HCT116 (cell line): ENCODE data around the gene PEX5. TPM values are rescaled to one million over a fixed set of nuclear protein-coding genes. Genes with fewer than 3 reads are reported as not detected.

Experiments used
- ATAC-seq: fragments of 200-7000 bp; cut with Tn5 transposase; 2 replicates; pipeline ENCODE4 v1.9.1; 2020; ENCODE audit warnings: mild to moderate bottlenecking, moderate library complexity
- BruUV-seq: library from RNA; stranded (reverse); fragments of 400-500 nt; replicated peaks from 2 replicates; lab custom pipeline; 2021; lab: Mats Ljungman, UMichigan
- CTCF ChIA-PET: fragments of 300-600 bp; sonication (Branson Sonifier 250); formaldehyde crosslinking; loops from one replicate; lab custom pipeline; 2021; ENCODE audit warnings: antibody characterized with exemption; lab: Charles Lee
- POLR2A ChIA-PET: fragments of 300-600, 350-600 bp; sonication (Branson Sonifier 250); formaldehyde crosslinking; loops from one replicate; lab custom pipeline; 2021; ENCODE audit warnings: antibody characterized with exemption; lab: Charles Lee
- RAD21 ChIA-PET, 2 experiments: fragments of 300-600 bp; sonication (Branson Sonifier 250); formaldehyde crosslinking; loops; one replicate each; lab custom pipeline; 2023; ENCODE audit warnings: low total read pairs in 2 of 2; ENCODE audit not compliant: uncharacterized antibody in 2 of 2, unreplicated experiment in 2 of 2, low non-redundant PET in 1 of 2; lab: Charles Lee
- DNase-seq: peaks from one replicate; pipeline ENCODE4 v3.0.0-alpha.2; 2010; ENCODE audit warnings: low read depth, low spot score
- H2AFZ ChIP-seq: fragments of 200-600 bp; shearing (Covaris generic), sonication (generic); 2 replicates; pipeline ENCODE4 v1.6.1; 2017; ENCODE audit warnings: low read depth, mixed run types, mixed read lengths, antibody characterized with exemption, low read length; ENCODE audit not compliant: poor library complexity, severe bottlenecking
- H3K27ac ChIP-seq: 2 replicates; pipeline ENCODE4 v1.5.1; 2012; ENCODE audit warnings: low read depth, low read length
- H3K27me3 ChIP-seq: fragments of 200-600 bp; sonication (generic); 2 replicates; pipeline ENCODE4 v1.6.1; 2016; ENCODE audit warnings: mixed run types, low read length, mixed read lengths; ENCODE audit not compliant: insufficient read depth
- H3K36me3 ChIP-seq, 2 experiments: fragments of 200-500 bp in 1 of 2; fragments of 200-600 bp in 1 of 2; sonication (Bioruptor generic) in 1 of 2; sonication (generic) in 1 of 2; 2 replicates each; pipeline versions ENCODE4 v1.5.1 to v1.6.1; 2014 to 2016; ENCODE audit warnings: low read length in 2 of 2, inconsistent platforms in 1 of 2, mixed read lengths in 1 of 2, mixed run types in 1 of 2; ENCODE audit not compliant: insufficient read depth in 2 of 2, control insufficient read depth in 1 of 2
- H3K4me1 ChIP-seq, 2 experiments: fragments of 200-600 bp in 1 of 2; sonication (generic) in 1 of 2; 2 replicates each; pipeline versions ENCODE4 v1.5.1 to v1.6.1; 2012 to 2017; ENCODE audit warnings: low read length in 2 of 2, inconsistent platforms in 1 of 2, mild to moderate bottlenecking in 1 of 2, mixed read lengths in 1 of 2, mixed run types in 1 of 2, moderate library complexity in 1 of 2; ENCODE audit not compliant: insufficient read depth in 2 of 2, control insufficient read depth in 1 of 2
- H3K4me2 ChIP-seq: fragments of 200-600 bp; sonication (generic); 2 replicates; pipeline ENCODE4 v1.6.1; 2017; ENCODE audit warnings: mixed run types, low read length, mixed read lengths
- H3K4me3 ChIP-seq, 2 experiments: fragments of 200-600 bp in 1 of 2; sonication (generic) in 1 of 2; replicated peaks in 1 of 2; 2 replicates each; pipeline ENCODE4 v1.5.1; 2011 to 2016; ENCODE audit warnings: low read length in 2 of 2, control low read depth in 1 of 2, low read depth in 1 of 2, mild to moderate bottlenecking in 1 of 2, mixed read lengths in 1 of 2, mixed run types in 1 of 2
- H3K79me2 ChIP-seq: fragments of 200-600 bp; sonication (generic); 2 replicates; pipeline ENCODE4 v1.6.1; 2017; ENCODE audit warnings: mild to moderate bottlenecking, mixed run types, low read length, moderate library complexity, mixed read lengths; ENCODE audit not compliant: insufficient read depth
- H3K9ac ChIP-seq: fragments of 200-600 bp; sonication (generic); 2 replicates; pipeline ENCODE4 v1.6.1; 2016; ENCODE audit warnings: low read length, mixed read lengths
- H3K9me2 ChIP-seq: fragments of 200-600 bp; sonication (generic), shearing (Covaris generic); 2 replicates; pipeline ENCODE4 v1.6.1; 2017; ENCODE audit warnings: mixed run types, mild to moderate bottlenecking, moderate library complexity; ENCODE audit not compliant: insufficient read depth
- H3K9me3 ChIP-seq, 2 experiments: fragments of 200-500 bp in 1 of 2; fragments of 200-600 bp in 1 of 2; sonication (Bioruptor generic) in 1 of 2; sonication (generic) in 1 of 2; 2 replicates each; pipeline ENCODE4 v1.6.1; 2014 to 2017; ENCODE audit warnings: low read length in 2 of 2, mixed read lengths in 2 of 2, inconsistent platforms in 1 of 2, low read depth in 1 of 2, mild to moderate bottlenecking in 1 of 2, mixed run types in 1 of 2, moderate library complexity in 1 of 2; ENCODE audit not compliant: control insufficient read depth in 1 of 2, insufficient read depth in 1 of 2
- H4K20me1 ChIP-seq: fragments of 200-600 bp; sonication (generic), shearing (Covaris generic); 2 replicates; pipeline ENCODE4 v1.6.1; 2017; ENCODE audit warnings: mixed run types, mild to moderate bottlenecking, moderate library complexity; ENCODE audit not compliant: insufficient read depth
- CBX3 ChIP-seq: IDR thresholded peaks from 2 replicates; pipeline ENCODE4 v1.6.1; 2012; ENCODE audit warnings: low read depth
- EGR1 ChIP-seq: IDR thresholded peaks from 2 replicates; pipeline ENCODE4 v1.6.1; 2012; ENCODE audit warnings: low read depth
- ELF1 ChIP-seq: IDR thresholded peaks from 2 replicates; pipeline ENCODE4 v1.6.1; 2012; ENCODE audit warnings: low read depth, borderline replicate concordance
- EZH2 ChIP-seq: fragments of 200-600 bp; sonication (generic); IDR thresholded peaks from 2 replicates; pipeline ENCODE4 v1.6.1; 2017; ENCODE audit warnings: antibody characterized with exemption, mixed run types
- EZH2phosphoT487 ChIP-seq: fragments of 200-600 bp; IDR thresholded peaks from 2 replicates; pipeline ENCODE4 v1.6.1; 2018; ENCODE audit warnings: antibody characterized with exemption, borderline replicate concordance
- FOSL1 ChIP-seq: IDR thresholded peaks from 2 replicates; pipeline ENCODE4 v1.6.1; 2012; ENCODE audit warnings: low read depth
- JUND ChIP-seq: IDR thresholded peaks from 2 replicates; pipeline ENCODE4 v1.6.1; 2012
- RAD21 ChIP-seq: IDR thresholded peaks from 2 replicates; pipeline ENCODE4 v1.6.1; 2012; ENCODE audit warnings: low read depth, mild to moderate bottlenecking
- SIN3A ChIP-seq: IDR thresholded peaks from 2 replicates; pipeline ENCODE4 v1.6.1; 2012; ENCODE audit warnings: low read depth
- TCF7L2 ChIP-seq: IDR thresholded peaks from 2 replicates; pipeline ENCODE4 v1.7.0; 2011; ENCODE audit warnings: borderline replicate concordance, inconsistent platforms; ENCODE audit not compliant: insufficient read depth, insufficient read length; ENCODE audit errors: extremely low read depth
- YY1 ChIP-seq: IDR thresholded peaks from 2 replicates; pipeline ENCODE4 v1.6.1; 2011; ENCODE audit warnings: low read length, low read depth, moderate library complexity, mild to moderate bottlenecking; ENCODE audit not compliant: insufficient replicate concordance; ENCODE audit errors: extremely low read depth
- ZFX ChIP-seq: fragments of 450-650 bp; IDR thresholded peaks from 2 replicates; pipeline ENCODE4 v1.6.1; 2017
- ZNF274 ChIP-seq: fragments of 200-500 bp; sonication (Bioruptor generic); IDR thresholded peaks from 2 replicates; pipeline ENCODE4 v1.6.1; 2014; ENCODE audit warnings: mild to moderate bottlenecking, low read depth, low read length, inconsistent platforms
- intact Hi-C: fragments of 100-400 bp; cut with micrococcal nuclease; formaldehyde crosslinking; loops from 2 replicates; pipeline ENCODE4 v1.10.0; 2022
- total RNA-seq: library from RNA; stranded (reverse); gene quantifications from one replicate; pipeline ENCODE4 v1.2.1, GENCODE V29; 2021; ENCODE audit not compliant: unreplicated experiment
- TF ChIP-seq, protein P1 (sequence below): IDR thresholded peaks from 2 replicates; pipeline ENCODE4 v1.6.1; 2012; ENCODE audit warnings: low read depth
- TF ChIP-seq, protein P2 (sequence below), 3 experiments: fragments of 200-600 bp in 1 of 3; sonication (generic) in 1 of 3; IDR thresholded peaks in 2 of 3; conservative IDR thresholded peaks in 1 of 3; 2 replicates each; pipeline ENCODE4 v1.5.1; 2012 to 2017; ENCODE audit warnings: low read depth in 2 of 3, low read length in 2 of 3, antibody characterized with exemption in 1 of 3, borderline replicate concordance in 1 of 3, control low read depth in 1 of 3, mild to moderate bottlenecking in 1 of 3, mixed read lengths in 1 of 3, mixed run types in 1 of 3, moderate library complexity in 1 of 3; ENCODE audit not compliant: insufficient read depth in 1 of 3
- TF ChIP-seq, protein P3 (sequence below): IDR thresholded peaks from 2 replicates; pipeline ENCODE4 v1.6.1; 2012
- TF ChIP-seq, protein P4 (sequence below): IDR thresholded peaks from 2 replicates; pipeline ENCODE4 v1.6.1; 2011; ENCODE audit warnings: mild to moderate bottlenecking, low read length, moderate library complexity; ENCODE audit not compliant: insufficient replicate concordance; ENCODE audit errors: extremely low read depth

Gene PEX5
- total RNA-seq, 1 experiment from 2014 or later, result 45.4 TPM

DNA sequence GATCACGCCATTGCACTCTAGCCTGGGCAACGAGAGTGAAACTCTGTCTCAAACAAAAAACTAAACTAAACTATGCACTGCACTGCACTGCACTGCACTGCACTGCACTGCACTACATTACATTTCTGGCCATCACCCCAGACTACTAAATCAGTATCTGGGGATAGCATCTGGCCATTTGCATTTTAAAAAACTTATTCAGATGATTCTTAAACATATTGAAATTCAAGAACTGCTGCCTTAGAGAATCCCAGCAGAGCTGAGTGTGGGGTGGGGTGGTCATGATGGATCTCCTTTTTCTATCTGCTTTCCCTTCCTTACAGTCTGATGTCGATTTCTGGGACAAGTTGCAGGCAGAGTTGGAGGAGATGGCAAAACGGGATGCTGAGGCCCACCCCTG, 13.6 kb downstream of the PEX5 start:
- Histone ChIP-seq H3K4me3 (no peak overlapping the region), H3K27ac (no peak overlapping the region), H3K9ac (no peak overlapping the region), H3K4me2 (no peak overlapping the region), H3K9me3 (no peaks in the 10 kb centered on the region), H3K9me2 (no peaks in the 10 kb centered on the region), H4K20me1 (no peaks in the 10 kb centered on the region), H3K79me2 (no peaks in the 10 kb centered on the region; the same call in 1 of the 2 replicates), H3K4me1 (no peaks in the 10 kb centered on the region), H3K27me3 (no peaks in the 10 kb centered on the region), H2AFZ (no peak overlapping the region), H3K36me3 (peaks cover 40 to 53% of the 10 kb centered on the region in 2 experiments)
- no peak for ATAC-seq
- RAD21 ChIA-PET, result no interaction called here
- intact Hi-C loops, result no loop called here
- DNase-seq, result no peak
- CTCF ChIA-PET, result no interaction called here
- BruUV-seq, result no TSS peak
- POLR2A ChIA-PET, result no interaction called here
- TF ChIP-seq, protein P1, sequence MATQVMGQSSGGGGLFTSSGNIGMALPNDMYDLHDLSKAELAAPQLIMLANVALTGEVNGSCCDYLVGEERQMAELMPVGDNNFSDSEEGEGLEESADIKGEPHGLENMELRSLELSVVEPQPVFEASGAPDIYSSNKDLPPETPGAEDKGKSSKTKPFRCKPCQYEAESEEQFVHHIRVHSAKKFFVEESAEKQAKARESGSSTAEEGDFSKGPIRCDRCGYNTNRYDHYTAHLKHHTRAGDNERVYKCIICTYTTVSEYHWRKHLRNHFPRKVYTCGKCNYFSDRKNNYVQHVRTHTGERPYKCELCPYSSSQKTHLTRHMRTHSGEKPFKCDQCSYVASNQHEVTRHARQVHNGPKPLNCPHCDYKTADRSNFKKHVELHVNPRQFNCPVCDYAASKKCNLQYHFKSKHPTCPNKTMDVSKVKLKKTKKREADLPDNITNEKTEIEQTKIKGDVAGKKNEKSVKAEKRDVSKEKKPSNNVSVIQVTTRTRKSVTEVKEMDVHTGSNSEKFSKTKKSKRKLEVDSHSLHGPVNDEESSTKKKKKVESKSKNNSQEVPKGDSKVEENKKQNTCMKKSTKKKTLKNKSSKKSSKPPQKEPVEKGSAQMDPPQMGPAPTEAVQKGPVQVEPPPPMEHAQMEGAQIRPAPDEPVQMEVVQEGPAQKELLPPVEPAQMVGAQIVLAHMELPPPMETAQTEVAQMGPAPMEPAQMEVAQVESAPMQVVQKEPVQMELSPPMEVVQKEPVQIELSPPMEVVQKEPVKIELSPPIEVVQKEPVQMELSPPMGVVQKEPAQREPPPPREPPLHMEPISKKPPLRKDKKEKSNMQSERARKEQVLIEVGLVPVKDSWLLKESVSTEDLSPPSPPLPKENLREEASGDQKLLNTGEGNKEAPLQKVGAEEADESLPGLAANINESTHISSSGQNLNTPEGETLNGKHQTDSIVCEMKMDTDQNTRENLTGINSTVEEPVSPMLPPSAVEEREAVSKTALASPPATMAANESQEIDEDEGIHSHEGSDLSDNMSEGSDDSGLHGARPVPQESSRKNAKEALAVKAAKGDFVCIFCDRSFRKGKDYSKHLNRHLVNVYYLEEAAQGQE, result no peak
- TF ChIP-seq, protein P2, sequence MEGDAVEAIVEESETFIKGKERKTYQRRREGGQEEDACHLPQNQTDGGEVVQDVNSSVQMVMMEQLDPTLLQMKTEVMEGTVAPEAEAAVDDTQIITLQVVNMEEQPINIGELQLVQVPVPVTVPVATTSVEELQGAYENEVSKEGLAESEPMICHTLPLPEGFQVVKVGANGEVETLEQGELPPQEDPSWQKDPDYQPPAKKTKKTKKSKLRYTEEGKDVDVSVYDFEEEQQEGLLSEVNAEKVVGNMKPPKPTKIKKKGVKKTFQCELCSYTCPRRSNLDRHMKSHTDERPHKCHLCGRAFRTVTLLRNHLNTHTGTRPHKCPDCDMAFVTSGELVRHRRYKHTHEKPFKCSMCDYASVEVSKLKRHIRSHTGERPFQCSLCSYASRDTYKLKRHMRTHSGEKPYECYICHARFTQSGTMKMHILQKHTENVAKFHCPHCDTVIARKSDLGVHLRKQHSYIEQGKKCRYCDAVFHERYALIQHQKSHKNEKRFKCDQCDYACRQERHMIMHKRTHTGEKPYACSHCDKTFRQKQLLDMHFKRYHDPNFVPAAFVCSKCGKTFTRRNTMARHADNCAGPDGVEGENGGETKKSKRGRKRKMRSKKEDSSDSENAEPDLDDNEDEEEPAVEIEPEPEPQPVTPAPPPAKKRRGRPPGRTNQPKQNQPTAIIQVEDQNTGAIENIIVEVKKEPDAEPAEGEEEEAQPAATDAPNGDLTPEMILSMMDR (IDR thresholded peaks at IDR 0.05 in 2 of 3, conservative IDR thresholded peaks at IDR 0.05 in 1 of 3; ENCODE audit: borderline replicate concordance in 1 of 3, insufficient read depth in 1 of 3, low read depth in 2 of 3, low read length in 2 of 3), result no peak
- TF ChIP-seq EZH2phosphoT487 (no peak), FOSL1 (no peak), ELF1 (no peak), ZFX (no peak), ZNF274 (no peak), EGR1 (no peak), SIN3A (no peak), CBX3 (no peak), EZH2 (no peak), JUND (no peak), TCF7L2 (no peak), RAD21 (no peak), YY1 (no peak)
- TF ChIP-seq, protein P3, sequence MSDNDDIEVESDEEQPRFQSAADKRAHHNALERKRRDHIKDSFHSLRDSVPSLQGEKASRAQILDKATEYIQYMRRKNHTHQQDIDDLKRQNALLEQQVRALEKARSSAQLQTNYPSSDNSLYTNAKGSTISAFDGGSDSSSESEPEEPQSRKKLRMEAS, result no peak
- TF ChIP-seq, protein P4, sequence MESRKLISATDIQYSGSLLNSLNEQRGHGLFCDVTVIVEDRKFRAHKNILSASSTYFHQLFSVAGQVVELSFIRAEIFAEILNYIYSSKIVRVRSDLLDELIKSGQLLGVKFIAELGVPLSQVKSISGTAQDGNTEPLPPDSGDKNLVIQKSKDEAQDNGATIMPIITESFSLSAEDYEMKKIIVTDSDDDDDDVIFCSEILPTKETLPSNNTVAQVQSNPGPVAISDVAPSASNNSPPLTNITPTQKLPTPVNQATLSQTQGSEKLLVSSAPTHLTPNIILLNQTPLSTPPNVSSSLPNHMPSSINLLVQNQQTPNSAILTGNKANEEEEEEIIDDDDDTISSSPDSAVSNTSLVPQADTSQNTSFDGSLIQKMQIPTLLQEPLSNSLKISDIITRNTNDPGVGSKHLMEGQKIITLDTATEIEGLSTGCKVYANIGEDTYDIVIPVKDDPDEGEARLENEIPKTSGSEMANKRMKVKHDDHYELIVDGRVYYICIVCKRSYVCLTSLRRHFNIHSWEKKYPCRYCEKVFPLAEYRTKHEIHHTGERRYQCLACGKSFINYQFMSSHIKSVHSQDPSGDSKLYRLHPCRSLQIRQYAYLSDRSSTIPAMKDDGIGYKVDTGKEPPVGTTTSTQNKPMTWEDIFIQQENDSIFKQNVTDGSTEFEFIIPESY, result no peak
